Activated naive CD4-positive, alpha-beta T cell treated with anti-CD3 and anti-CD28 coated beads, Interleukin-2, amount 10 ng/mL, durations not matched to agents 7 days and 5 days (primary cell): ENCODE data around the gene IL9.
A peak's percentile ranks its signal among the peaks of the same experiment; 100 is the strongest.

ENCODE experiments used
- CTCF ChIA-PET: fragments of 350-600 bp; sonication (Branson Sonifier 250); formaldehyde crosslinking; loops from one replicate; lab custom pipeline; 2021; ENCODE audit warnings: antibody characterized with exemption; lab: Charles Lee
- DNase-seq: peaks from one replicate; pipeline ENCODE4 v3.0.0-alpha.2; 2020
- H3K27ac Mint-ChIP-seq: one replicate; pipeline ENCODE4 v1.8.0; 2021; ENCODE audit warnings: mild to moderate bottlenecking, moderate library complexity, mixed read lengths
- H3K27me3 Mint-ChIP-seq: one replicate; pipeline ENCODE4 v1.8.0; 2021; ENCODE audit warnings: mild to moderate bottlenecking, mixed read lengths
- H3K36me3 Mint-ChIP-seq: one replicate; pipeline ENCODE4 v1.8.0; 2021; ENCODE audit warnings: mixed read lengths
- H3K4me1 Mint-ChIP-seq: one replicate; pipeline ENCODE4 v1.8.0; 2021; ENCODE audit warnings: mixed read lengths
- H3K4me3 Mint-ChIP-seq: one replicate; pipeline ENCODE4 v1.8.0; 2021; ENCODE audit warnings: mild to moderate bottlenecking, moderate library complexity, mixed read lengths
- H3K9me3 Mint-ChIP-seq: one replicate; pipeline ENCODE4 v1.8.0; 2021; ENCODE audit warnings: mixed read lengths

The IL9 gene

DNA sequence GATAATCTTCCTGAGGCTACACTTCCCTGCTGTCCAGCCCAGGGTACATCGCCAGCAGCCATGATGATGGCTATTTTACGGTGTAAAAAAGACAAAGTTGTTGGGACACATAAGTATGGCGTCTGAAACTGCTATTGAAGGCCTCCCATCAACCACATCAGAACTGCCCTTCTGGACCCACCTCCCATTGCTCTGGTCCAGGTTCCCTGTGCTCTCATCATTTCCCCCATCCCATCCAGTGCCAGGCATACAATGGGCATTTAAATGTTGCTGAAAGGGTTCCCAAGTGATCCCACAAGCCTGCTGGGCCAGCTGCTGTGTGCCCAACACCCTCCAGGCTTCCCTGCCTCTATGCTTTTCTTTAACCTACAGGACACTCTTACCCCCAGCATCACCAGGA, 10.6 kb downstream of the IL9 start:
- Mint-ChIP-seq H3K4me3 (no peak overlapping the region), H3K36me3 (no peaks in the 10 kb centered on the region), H3K4me1 (peaks cover 6% of the 10 kb centered on the region), H3K27me3 (peaks cover 46% of the 10 kb centered on the region), H3K9me3 (no peaks in the 10 kb centered on the region), H3K27ac (no peak overlapping the region)
- CTCF ChIA-PET, result no interaction called here
- no peak for DNase-seq

DNA sequence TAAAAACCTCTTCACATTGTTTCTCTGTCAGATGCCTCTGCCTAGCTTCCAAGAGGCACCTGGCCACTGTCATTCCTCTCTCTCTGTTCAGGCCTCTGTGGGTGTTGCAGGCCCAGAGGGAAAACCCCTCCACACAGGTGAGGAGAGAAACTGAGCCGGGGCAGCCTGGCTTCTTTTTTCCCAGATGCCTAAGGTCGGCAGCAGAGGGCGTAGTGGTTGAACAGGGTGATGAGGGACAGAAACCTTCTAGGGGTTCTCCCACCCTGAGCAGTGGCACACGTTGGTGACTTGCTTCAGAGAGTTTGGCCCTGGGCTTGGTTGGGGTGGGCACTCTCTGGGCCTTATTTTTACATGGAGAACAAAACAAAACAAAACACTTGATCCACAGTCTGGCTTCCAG, 12.2 kb downstream of the IL9 start:
- peaks cover 38% of the 10 kb centered on the region for H3K27me3 Mint-ChIP-seq
- H3K27ac Mint-ChIP-seq, result no peak overlapping the region
- H3K36me3 Mint-ChIP-seq, result no peaks in the 10 kb centered on the region
- CTCF ChIA-PET, result no interaction called here
- H3K4me3 Mint-ChIP-seq, result no peak overlapping the region
- no peak for DNase-seq
- no peaks in the 10 kb centered on the region for H3K9me3 Mint-ChIP-seq
- H3K4me1 Mint-ChIP-seq, result peaks cover 6% of the 10 kb centered on the region

DNA sequence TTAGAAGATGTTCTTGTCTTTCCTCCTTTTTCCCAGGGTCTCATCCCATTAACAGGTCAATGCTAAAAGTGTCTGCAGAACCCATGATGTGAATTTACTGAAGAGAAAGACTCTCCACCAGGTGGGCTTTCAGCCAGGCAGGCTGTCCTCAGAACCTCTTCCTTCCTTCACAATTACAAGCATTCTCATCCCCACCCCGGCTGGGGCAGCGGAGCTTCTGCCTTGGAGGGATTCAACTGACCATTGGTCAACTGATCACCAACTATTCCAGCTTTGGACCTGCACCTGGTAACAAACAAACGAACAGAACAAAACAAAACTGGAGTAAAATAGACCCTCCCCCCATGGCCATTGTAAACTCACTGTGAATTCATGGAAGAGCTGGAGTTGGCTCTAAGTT, 12.6 kb downstream of the IL9 start:
- Mint-ChIP-seq H3K27ac (no peak overlapping the region), H3K27me3 (peaks cover 34% of the 10 kb centered on the region), H3K4me1 (peaks cover 6% of the 10 kb centered on the region), H3K36me3 (no peaks in the 10 kb centered on the region), H3K4me3 (no peak overlapping the region), H3K9me3 (no peaks in the 10 kb centered on the region)
- CTCF ChIA-PET, result no interaction called here
- DNase-seq, result no peak

DNA sequence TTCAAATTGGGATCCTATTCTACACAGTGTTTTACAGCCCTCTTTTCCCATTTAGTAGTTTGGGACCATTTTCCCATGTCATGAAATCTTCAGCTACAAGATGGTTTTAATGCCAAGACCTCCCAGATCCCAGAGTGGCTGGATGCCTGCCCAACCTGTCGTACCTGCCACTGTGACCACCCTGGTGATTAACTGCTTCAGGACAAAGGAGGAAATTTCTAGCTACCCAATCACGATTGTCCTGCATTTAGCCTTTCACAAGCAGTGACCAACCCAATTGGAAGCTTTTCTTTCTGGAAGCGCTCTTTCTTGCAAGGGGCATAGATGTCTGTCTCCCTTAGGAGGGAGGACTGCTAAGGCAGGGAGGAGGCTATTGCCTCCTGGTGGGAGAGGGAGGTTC, 13.8 kb downstream of the IL9 start:
- DNase-seq, result no peak
- no peak overlapping the region for H3K4me3 Mint-ChIP-seq
- no peaks in the 10 kb centered on the region for H3K36me3 Mint-ChIP-seq
- CTCF ChIA-PET, result no interaction called here
- H3K27ac Mint-ChIP-seq, result peak overlapping the region; percentile 33
- H3K9me3 Mint-ChIP-seq, result no peaks in the 10 kb centered on the region
- no peaks in the 10 kb centered on the region for H3K4me1 Mint-ChIP-seq
- peaks cover 28% of the 10 kb centered on the region for H3K27me3 Mint-ChIP-seq

DNA sequence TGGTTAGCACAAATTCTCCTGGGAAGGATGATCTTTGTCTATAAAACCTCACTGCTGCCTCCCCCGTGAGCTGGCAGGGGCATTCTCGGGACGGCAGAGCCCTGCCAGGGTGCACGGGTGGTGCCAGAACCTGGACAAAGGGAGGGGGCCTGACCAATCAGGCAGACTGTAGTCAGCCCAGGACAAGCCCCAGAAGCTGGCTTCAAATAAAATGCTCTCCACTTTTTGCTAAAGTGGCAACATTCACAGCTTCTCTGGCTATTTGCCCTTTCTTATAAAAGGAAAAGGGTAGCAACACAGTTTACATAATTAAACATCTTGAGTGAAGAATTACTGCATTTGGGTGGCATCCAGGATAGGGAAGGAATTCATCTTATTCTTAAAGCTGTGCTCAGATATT, 14.4 kb downstream of the IL9 start:
- Mint-ChIP-seq H3K27ac (no peak overlapping the region), H3K36me3 (no peaks in the 10 kb centered on the region), H3K4me3 (no peak overlapping the region), H3K9me3 (no peaks in the 10 kb centered on the region), H3K4me1 (no peaks in the 10 kb centered on the region), H3K27me3 (peaks cover 28% of the 10 kb centered on the region)
- no peak for DNase-seq
- CTCF ChIA-PET, result no interaction called here

DNA sequence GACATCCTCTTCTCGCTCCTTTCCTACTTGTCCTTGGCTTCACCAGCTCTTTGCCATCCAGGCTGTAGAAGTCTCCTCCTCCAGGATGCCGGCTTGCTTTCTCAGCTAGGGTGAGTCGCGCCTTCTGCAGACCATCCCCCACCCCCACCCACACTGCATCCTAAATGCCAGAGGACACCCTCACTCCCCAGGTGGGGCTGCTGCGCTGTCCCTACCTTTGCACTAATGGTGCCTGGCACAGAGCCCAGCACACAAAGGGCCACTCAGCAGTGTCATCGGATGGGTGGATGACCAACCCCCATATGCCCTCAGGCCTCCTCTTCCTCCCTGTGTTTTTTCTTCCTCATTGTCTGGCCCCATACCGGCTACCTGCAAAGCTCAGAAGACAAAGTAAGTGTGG, 14.8 kb downstream of the IL9 start:
- H3K9me3 Mint-ChIP-seq, result no peaks in the 10 kb centered on the region
- no peak overlapping the region for H3K27ac Mint-ChIP-seq
- H3K4me1 Mint-ChIP-seq, result no peaks in the 10 kb centered on the region
- peaks cover 28% of the 10 kb centered on the region for H3K27me3 Mint-ChIP-seq
- CTCF ChIA-PET, result no interaction called here
- no peak for DNase-seq
- H3K36me3 Mint-ChIP-seq, result no peaks in the 10 kb centered on the region
- no peak overlapping the region for H3K4me3 Mint-ChIP-seq

DNA sequence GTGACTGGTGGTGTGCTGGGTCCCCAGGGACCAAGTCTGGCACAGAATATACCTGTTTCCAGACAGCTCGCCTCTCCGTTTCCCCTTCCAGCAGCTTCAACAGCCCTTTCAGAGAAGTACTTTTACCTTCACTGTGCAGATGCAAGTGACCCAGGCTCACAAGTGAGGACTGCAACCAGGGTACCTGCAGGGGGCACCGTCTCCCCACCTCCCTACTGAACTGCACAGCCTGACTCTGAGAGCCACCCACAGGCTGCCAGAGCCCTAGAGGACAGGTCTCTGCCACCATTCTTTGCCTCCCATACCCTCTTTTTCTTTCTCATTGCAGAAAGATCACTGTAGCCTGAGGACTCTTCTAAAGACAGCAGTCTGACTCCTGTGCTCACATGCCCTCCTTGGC, 15.4 kb downstream of the IL9 start:
- no peaks in the 10 kb centered on the region for H3K36me3 Mint-ChIP-seq
- CTCF ChIA-PET, result no interaction called here
- no peaks in the 10 kb centered on the region for H3K4me1 Mint-ChIP-seq
- H3K9me3 Mint-ChIP-seq, result no peaks in the 10 kb centered on the region
- no peak overlapping the region for H3K27ac Mint-ChIP-seq
- H3K27me3 Mint-ChIP-seq, result peaks cover 25% of the 10 kb centered on the region
- no peak overlapping the region for H3K4me3 Mint-ChIP-seq
- no peak for DNase-seq

DNA sequence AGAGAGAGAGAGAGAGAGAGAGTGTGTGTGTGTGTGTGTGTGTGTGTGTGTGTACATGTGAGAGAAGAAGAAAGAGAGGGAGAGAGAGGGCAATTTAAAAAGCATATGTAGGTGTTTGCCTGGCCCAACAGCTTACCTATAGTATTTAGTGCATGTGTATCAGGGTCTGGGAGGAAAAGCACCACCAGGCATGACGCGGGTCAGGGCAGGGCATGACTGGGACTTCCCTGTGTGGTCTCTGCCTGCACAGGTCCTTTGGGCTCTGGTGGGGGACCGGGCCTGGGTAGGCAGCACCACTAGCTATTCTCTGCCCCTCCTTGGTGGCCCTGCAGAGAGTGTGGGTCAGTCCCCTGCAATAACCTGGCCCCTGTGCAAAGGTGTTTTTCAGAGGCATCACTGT, 16.1 kb downstream of the IL9 start:
- Mint-ChIP-seq H3K4me1 (no peaks in the 10 kb centered on the region), H3K27ac (no peak overlapping the region), H3K36me3 (no peaks in the 10 kb centered on the region), H3K27me3 (peaks cover 23% of the 10 kb centered on the region), H3K4me3 (no peak overlapping the region), H3K9me3 (no peaks in the 10 kb centered on the region)
- no peak for DNase-seq
- CTCF ChIA-PET, result no interaction called here

DNA sequence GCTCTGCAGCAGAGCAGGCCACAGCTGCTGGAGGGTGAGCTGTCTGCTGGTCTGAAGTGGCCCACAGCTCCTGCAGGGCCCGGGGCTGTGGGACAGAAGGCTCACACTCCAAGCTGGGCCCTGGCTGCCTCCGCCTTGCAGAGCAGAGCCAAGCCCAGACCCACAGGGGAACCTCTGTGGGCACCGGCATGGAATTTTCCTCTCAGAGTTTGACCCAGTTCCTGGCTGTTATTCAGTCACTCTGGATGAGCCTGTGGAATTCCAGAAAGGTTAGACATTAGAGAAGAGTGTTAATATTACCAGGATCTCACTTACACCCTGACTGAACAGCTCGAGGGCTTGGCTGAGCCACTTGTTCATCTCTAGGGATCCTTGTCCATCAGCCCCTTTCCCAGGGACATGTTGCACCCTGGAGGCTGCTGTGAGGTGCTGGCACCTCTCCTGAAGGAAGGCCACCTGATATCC, 17.5 kb downstream of the IL9 start:
- no peak for DNase-seq
- H3K4me1 Mint-ChIP-seq, result no peaks in the 10 kb centered on the region
- H3K27ac Mint-ChIP-seq, result no peak overlapping the region
- H3K9me3 Mint-ChIP-seq, result no peaks in the 10 kb centered on the region
- H3K27me3 Mint-ChIP-seq, result peaks cover 19% of the 10 kb centered on the region
- no peak overlapping the region for H3K4me3 Mint-ChIP-seq
- CTCF ChIA-PET, result interaction anchor here (1.2 kb wide), 1 partner anchor 8 kb away, joined by 3 read pairs; no protein-coding TSS in a partner anchor
- no peaks in the 10 kb centered on the region for H3K36me3 Mint-ChIP-seq

DNA sequence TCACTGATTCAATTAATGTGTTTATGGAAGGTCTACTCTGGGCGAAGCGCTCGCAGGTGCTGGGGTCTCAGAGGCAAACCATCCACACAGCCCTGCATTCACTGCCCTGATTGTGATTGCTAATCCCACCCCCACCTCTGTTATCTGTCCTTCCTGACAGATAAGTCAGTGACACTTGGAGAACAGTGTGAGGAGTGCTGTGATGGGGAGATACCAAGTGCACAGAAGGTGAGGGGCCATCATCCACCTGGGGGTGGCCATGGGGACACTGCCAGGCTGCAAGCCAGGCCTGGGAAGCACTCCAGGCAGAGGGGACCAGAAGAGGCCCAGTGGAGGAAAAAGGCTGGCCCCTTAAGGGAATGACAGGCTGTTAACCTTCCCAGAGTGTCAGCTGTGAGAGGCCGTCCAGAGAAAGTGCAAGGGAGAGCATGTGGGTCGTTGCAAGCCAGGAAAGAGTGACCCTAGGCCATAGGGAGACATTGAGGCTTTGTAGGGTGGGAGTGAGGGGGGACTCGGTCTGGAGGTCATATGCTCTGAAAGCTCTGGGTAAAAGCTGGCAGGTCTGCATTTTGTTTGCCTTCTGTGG, 18.0 kb downstream of the IL9 start:
- CTCF ChIA-PET, result interaction anchor here (1.2 kb wide), 1 partner anchor 9 kb away, joined by 3 read pairs; no protein-coding TSS in a partner anchor
- peaks cover 14% of the 10 kb centered on the region for H3K27me3 Mint-ChIP-seq
- H3K4me3 Mint-ChIP-seq, result no peak overlapping the region
- H3K27ac Mint-ChIP-seq, result no peak overlapping the region
- no peaks in the 10 kb centered on the region for H3K4me1 Mint-ChIP-seq
- H3K9me3 Mint-ChIP-seq, result no peaks in the 10 kb centered on the region
- DNase-seq, result no peak
- no peaks in the 10 kb centered on the region for H3K36me3 Mint-ChIP-seq

DNA sequence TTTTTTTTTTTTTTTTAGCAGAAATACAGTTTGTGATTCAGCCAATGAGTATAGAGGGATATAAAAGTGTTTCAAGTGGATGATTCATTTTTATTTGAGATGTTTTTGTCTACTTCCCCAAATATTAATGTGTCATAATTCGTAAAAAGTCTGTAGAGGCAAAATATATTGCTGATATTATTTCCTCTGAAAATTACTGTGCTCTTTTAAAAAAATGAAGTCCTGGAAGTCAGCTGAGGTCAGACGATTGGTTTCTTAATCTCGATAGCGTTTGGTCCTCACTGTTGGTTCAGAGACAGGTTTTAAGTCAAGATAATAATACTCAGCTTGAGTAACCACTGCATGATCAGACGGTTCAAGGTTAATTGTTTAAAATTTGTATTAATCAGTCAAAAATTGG, 19.5 kb downstream of the IL9 start:
- H3K27ac Mint-ChIP-seq, result no peak overlapping the region
- no peaks in the 10 kb centered on the region for H3K4me1 Mint-ChIP-seq
- no peaks in the 10 kb centered on the region for H3K9me3 Mint-ChIP-seq
- DNase-seq, result no peak
- H3K4me3 Mint-ChIP-seq, result no peak overlapping the region
- CTCF ChIA-PET, result no interaction called here
- H3K27me3 Mint-ChIP-seq, result peaks cover 11% of the 10 kb centered on the region
- no peaks in the 10 kb centered on the region for H3K36me3 Mint-ChIP-seq

DNA sequence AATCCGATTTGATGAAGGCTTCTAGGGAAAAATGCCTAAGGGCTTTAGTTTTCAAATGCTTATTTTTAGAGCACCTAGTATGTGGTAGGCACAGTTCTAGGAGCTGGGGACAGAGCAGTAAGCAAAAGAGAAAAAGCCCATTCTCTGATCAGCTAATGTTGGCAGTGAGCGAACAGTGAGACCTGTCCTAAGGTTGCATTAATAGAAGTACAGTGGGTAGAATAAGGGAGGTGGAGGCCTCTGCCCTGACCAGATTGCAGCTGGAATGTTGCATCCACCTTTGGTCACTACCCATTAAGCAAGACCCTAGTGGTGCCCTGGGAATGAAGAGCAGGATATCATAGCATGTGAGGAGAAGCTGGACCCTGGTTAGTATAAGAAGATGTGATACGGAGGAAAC, 20.1 kb downstream of the IL9 start:
- no peaks in the 10 kb centered on the region for H3K9me3 Mint-ChIP-seq
- no peaks in the 10 kb centered on the region for H3K4me1 Mint-ChIP-seq
- H3K4me3 Mint-ChIP-seq, result no peak overlapping the region
- no peak overlapping the region for H3K27ac Mint-ChIP-seq
- H3K27me3 Mint-ChIP-seq, result peaks cover 5% of the 10 kb centered on the region
- no peaks in the 10 kb centered on the region for H3K36me3 Mint-ChIP-seq
- CTCF ChIA-PET, result interaction anchor here (1.2 kb wide), 1 partner anchor 206 kb away, joined by 3 read pairs; no protein-coding TSS in a partner anchor
- DNase-seq, result no peak

DNA sequence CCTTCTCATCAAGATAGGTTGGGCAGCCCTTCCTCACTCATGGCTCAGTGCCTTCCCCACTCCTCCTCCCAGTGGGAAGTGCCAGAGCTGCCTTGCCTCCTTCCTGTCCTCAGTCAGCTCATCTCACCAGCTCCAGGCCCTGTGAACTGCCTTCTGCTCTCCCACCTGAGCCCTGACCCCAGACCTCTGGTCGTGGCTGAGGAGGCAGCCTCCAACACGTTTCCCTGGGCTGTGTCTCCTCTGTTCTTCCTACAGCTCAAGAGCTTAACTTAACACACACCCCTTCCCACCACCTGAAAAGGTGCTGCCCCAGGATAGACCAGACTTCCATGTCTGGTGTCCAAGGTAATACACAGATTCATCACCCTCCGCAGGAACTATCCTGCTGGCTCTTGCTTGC, 21.2 kb downstream of the IL9 start:
- H3K36me3 Mint-ChIP-seq, result no peaks in the 10 kb centered on the region
- CTCF ChIA-PET, result interaction anchor here (1.2 kb wide), 1 partner anchor 207 kb away, joined by 3 read pairs; no protein-coding TSS in a partner anchor
- H3K4me3 Mint-ChIP-seq, result no peak overlapping the region
- DNase-seq, result no peak
- H3K27me3 Mint-ChIP-seq, result no peaks in the 10 kb centered on the region
- no peaks in the 10 kb centered on the region for H3K9me3 Mint-ChIP-seq
- H3K27ac Mint-ChIP-seq, result no peak overlapping the region
- no peaks in the 10 kb centered on the region for H3K4me1 Mint-ChIP-seq

DNA sequence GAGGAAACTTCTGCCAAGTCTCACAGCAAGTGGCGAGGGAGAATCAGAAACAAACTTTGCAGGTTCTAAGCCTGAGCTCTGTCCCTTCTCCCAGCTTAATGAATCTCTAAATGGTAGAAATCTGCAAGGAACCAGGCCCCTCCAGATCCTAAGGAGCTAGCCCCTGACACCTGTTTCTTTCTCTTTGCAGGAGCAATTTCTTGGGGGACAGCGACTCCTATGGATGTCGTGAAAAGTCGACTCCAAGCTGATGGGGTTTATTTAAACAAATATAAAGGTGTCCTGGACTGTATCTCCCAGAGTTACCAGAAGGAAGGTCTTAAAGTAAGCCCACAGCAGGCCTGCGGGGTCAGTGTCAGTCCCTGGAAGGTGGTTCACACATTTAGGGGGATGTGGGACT, 21.8 kb downstream of the IL9 start:
- CTCF ChIA-PET, result no interaction called here
- no peak for DNase-seq

DNA sequence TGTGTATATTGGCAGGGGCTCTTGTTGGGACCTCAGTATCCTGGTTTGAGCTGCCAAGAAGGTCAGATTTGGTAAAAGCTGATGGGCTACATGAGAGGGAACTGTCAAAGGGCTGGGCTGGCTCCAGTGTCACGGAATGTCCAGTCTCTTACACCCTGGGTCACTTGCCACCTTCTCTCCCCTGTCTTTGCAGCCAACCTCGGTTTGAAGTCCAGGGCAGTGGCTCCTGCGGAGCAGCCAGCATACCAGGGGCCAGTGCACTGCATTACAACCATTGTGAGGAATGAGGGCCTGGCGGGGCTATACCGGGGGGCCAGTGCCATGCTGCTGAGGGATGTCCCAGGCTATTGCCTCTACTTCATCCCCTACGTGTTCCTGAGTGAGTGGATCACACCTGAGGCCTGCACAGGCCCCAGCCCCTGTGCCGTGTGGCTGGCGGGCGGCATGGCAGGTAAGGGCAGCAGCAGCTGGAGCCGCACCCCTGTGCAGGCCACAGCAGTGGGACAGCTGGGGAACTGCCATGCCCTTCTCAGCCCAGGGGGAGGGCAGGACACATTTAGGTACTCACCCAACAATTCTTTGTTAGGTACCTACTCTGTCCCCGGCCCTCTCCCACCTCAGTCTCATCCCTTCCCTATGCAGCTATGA, 24.2 kb downstream of the IL9 start:
- Mint-ChIP-seq H3K4me3 (no peak overlapping the region), H3K9me3 (no peaks in the 10 kb centered on the region)
- CTCF ChIA-PET, result no interaction called here

More for the DNA sequence above, 21.8 kb downstream of the IL9 start:
- Mint-ChIP-seq H3K27me3 (no peaks in the 10 kb centered on the region), H3K36me3 (no peaks in the 10 kb centered on the region), H3K4me1 (no peaks in the 10 kb centered on the region), H3K4me3 (no peak overlapping the region), H3K27ac (no peak overlapping the region), H3K9me3 (no peaks in the 10 kb centered on the region)

More for the DNA sequence above, 24.2 kb downstream of the IL9 start:
- DNase-seq, result no peak
- H3K27me3 Mint-ChIP-seq, result no peaks in the 10 kb centered on the region
- no peak overlapping the region for H3K27ac Mint-ChIP-seq
- H3K36me3 Mint-ChIP-seq, result no peaks in the 10 kb centered on the region
- no peaks in the 10 kb centered on the region for H3K4me1 Mint-ChIP-seq
